Trophoblast cell (in vitro differentiated cells and primary cell): ENCODE results near the gene ARHGAP31.

Source experiments
- DNase-seq, 2 donors: peaks; one replicate each; pipeline ENCODE4 v3.0.0-alpha.2; 2016
- H2AFZ ChIP-seq: 2 replicates; pipeline ENCODE4 v1.6.1; 2013; ENCODE audit warnings: low read length, moderate library complexity, mild to moderate bottlenecking; ENCODE audit not compliant: insufficient read depth, poor library complexity
- H2AK5ac ChIP-seq: 2 replicates; pipeline ENCODE4 v1.6.1; 2013; ENCODE audit warnings: mild to moderate bottlenecking, low read length
- H2BK120ac ChIP-seq: 2 replicates; pipeline ENCODE4 v1.6.1; 2013; ENCODE audit warnings: low read length, mild to moderate bottlenecking, moderate library complexity; ENCODE audit not compliant: insufficient read depth, poor library complexity
- H2BK12ac ChIP-seq: 2 replicates; pipeline ENCODE4 v1.6.1; 2013; ENCODE audit warnings: mild to moderate bottlenecking, low read length, moderate library complexity
- H2BK5ac ChIP-seq: 2 replicates; pipeline ENCODE4 v1.6.1; 2013; ENCODE audit warnings: low read length, low read depth, moderate library complexity, mild to moderate bottlenecking; ENCODE audit not compliant: poor library complexity
- H3K14ac ChIP-seq: 2 replicates; pipeline ENCODE4 v1.6.1; 2013; ENCODE audit warnings: mild to moderate bottlenecking, low read length
- H3K18ac ChIP-seq: 2 replicates; pipeline ENCODE4 v1.6.1; 2013; ENCODE audit warnings: mild to moderate bottlenecking, low read length
- H3K23ac ChIP-seq: 2 replicates; pipeline ENCODE4 v1.6.1; 2013; ENCODE audit warnings: low read length
- H3K27ac ChIP-seq: 2 replicates; pipeline ENCODE4 v1.5.1; 2013; ENCODE audit warnings: low read depth, mild to moderate bottlenecking, inconsistent platforms, low read length, moderate library complexity
- H3K27me3 ChIP-seq: 2 replicates; pipeline ENCODE4 v1.6.1; 2013; ENCODE audit warnings: inconsistent platforms, mild to moderate bottlenecking, low read length, moderate library complexity; ENCODE audit not compliant: insufficient read depth
- H3K36me3 ChIP-seq, 2 experiments: 1 replicate in 1 of 2; 2 replicates in 1 of 2; pipeline ENCODE4 v1.6.1; 2013; ENCODE audit warnings: low read length in 2 of 2, mild to moderate bottlenecking in 2 of 2, moderate library complexity in 1 of 2; ENCODE audit not compliant: insufficient read depth in 2 of 2, control insufficient read depth in 1 of 2
- H3K4ac ChIP-seq: 2 replicates; pipeline ENCODE4 v1.6.1; 2013; ENCODE audit warnings: low read depth, mild to moderate bottlenecking, low read length, moderate library complexity
- H3K4me1 ChIP-seq, 2 experiments: 1 replicate in 1 of 2; 2 replicates in 1 of 2; pipeline ENCODE4 v1.6.1; 2013; ENCODE audit warnings: low read length in 2 of 2, mild to moderate bottlenecking in 2 of 2, moderate library complexity in 1 of 2; ENCODE audit not compliant: insufficient read depth in 2 of 2, control insufficient read depth in 1 of 2
- H3K4me2 ChIP-seq: 2 replicates; pipeline ENCODE4 v1.6.1; 2013; ENCODE audit warnings: inconsistent platforms, mild to moderate bottlenecking, low read length, moderate library complexity
- H3K4me3 ChIP-seq: 2 replicates; pipeline ENCODE4 v1.5.1; 2013; ENCODE audit warnings: mild to moderate bottlenecking, low read depth, low read length, inconsistent platforms
- H3K79me1 ChIP-seq: one replicate; pipeline ENCODE4 v1.6.1; 2013; ENCODE audit warnings: low read length
- H3K79me2 ChIP-seq: 2 replicates; pipeline ENCODE4 v1.6.1; 2013; ENCODE audit warnings: low read length, mild to moderate bottlenecking; ENCODE audit not compliant: control insufficient read depth, insufficient read depth, poor library complexity
- H3K9ac ChIP-seq: 2 replicates; pipeline ENCODE4 v1.6.1; 2013; ENCODE audit warnings: mild to moderate bottlenecking, low read length
- H3K9me3 ChIP-seq: 2 replicates; pipeline ENCODE4 v1.6.1; 2013; ENCODE audit warnings: low read depth, mild to moderate bottlenecking, control low read depth, inconsistent platforms, low read length; ENCODE audit not compliant: insufficient read depth
- H4K12ac ChIP-seq: 2 replicates; pipeline ENCODE4 v1.6.1; 2013; ENCODE audit warnings: low read depth, mild to moderate bottlenecking, low read length, moderate library complexity
- H4K8ac ChIP-seq: 2 replicates; pipeline ENCODE4 v1.6.1; 2013; ENCODE audit warnings: low read depth, mild to moderate bottlenecking, low read length, moderate library complexity
- H4K91ac ChIP-seq: one replicate; pipeline ENCODE4 v1.6.1; 2013; ENCODE audit warnings: low read depth, mild to moderate bottlenecking, low read length, moderate library complexity
- WGBS: extraction: QIAGEN DNeasy Blood & Tissue Kit; methylation state at CpG from one replicate; pipeline ENCODE4 v1.1.7; 2013; ENCODE audit warnings: missing lambda C conversion rate; ENCODE audit not compliant: insufficient read length, insufficient coverage; ENCODE audit errors: extremely low coverage; 5-methylcytosine and 5-hydroxymethylcytosine counted together

Gene ARHGAP31

GRCh38 chr3:119324899-119325298 lies 30.7 kb downstream of the ARHGAP31 start:
- Histone ChIP-seq H4K91ac (no peak overlapping the region), H3K18ac (no peak overlapping the region), H3K4me3 (no peak overlapping the region), H3K4me2 (no peak overlapping the region), H3K27me3 (no peaks in the 10 kb centered on the region), H2BK120ac (no peak overlapping the region), H3K23ac (no peak overlapping the region), H3K79me1 (peaks cover 20% of the 10 kb centered on the region), H2AFZ (no peak overlapping the region), H3K27ac (no peak overlapping the region), H2BK5ac (no peak overlapping the region), H3K4me1 (peaks cover 24% of the 10 kb centered on the region in 2 experiments), H3K9ac (no peak overlapping the region), H2AK5ac (no peak overlapping the region), H3K79me2 (peaks cover 15% of the 10 kb centered on the region), H4K8ac (no peak overlapping the region), H3K9me3 (no peaks in the 10 kb centered on the region), H4K12ac (no peak overlapping the region), H2BK12ac (no peak overlapping the region), H3K4ac (no peak overlapping the region), H3K14ac (no peak overlapping the region), H3K36me3 (peaks cover 2 to 5% of the 10 kb centered on the region in 2 experiments)
- DNase-seq, result no peak
- WGBS, result no CpG with 5 or more reads among the region's 2 CpGs

- Histone ChIP-seq H4K91ac (no peak overlapping the region), H4K8ac (no peak overlapping the region), H3K9me3 (no peaks in the 10 kb centered on the region), H3K23ac (no peak overlapping the region), H3K27me3 (no peaks in the 10 kb centered on the region), H4K12ac (no peak overlapping the region), H3K9ac (no peak overlapping the region), H2AFZ (no peak overlapping the region), H2AK5ac (no peak overlapping the region), H3K79me1 (peaks cover 20% of the 10 kb centered on the region), H2BK120ac (no peak overlapping the region), H2BK5ac (no peak overlapping the region), H3K27ac (no peak overlapping the region), H3K18ac (peak overlapping the region; percentile 44), H3K14ac (no peak overlapping the region), H3K4ac (no peak overlapping the region), H3K4me2 (no peak overlapping the region), H3K4me3 (no peak overlapping the region), H3K4me1 (peaks cover 25 to 27% of the 10 kb centered on the region in 2 experiments), H2BK12ac (no peak overlapping the region), H3K79me2 (peaks cover 15% of the 10 kb centered on the region), H3K36me3 (peaks cover 2 to 5% of the 10 kb centered on the region in 2 experiments)
- no peak for DNase-seq
- WGBS, result no CpG with 5 or more reads among the region's 13 CpGs
Measured at GRCh38 chr3:119326976-119327375, 32.8 kb downstream of the ARHGAP31 start.

GRCh38 chr3:119329551-119329950 lies 35.4 kb downstream of the ARHGAP31 start:
- Histone ChIP-seq H3K79me2 (peaks cover 2% of the 10 kb centered on the region), H3K9me3 (no peaks in the 10 kb centered on the region), H3K9ac (no peak overlapping the region), H3K23ac (no peak overlapping the region), H3K4me3 (no peak overlapping the region), H3K79me1 (no peaks in the 10 kb centered on the region), H4K91ac (no peak overlapping the region), H4K8ac (no peak overlapping the region), H4K12ac (no peak overlapping the region), H3K4me1 (peaks cover 14 to 22% of the 10 kb centered on the region in 2 experiments), H2BK120ac (no peak overlapping the region), H3K27ac (no peak overlapping the region), H3K36me3 (peaks cover 2 to 9% of the 10 kb centered on the region in 2 experiments), H3K27me3 (no peaks in the 10 kb centered on the region), H3K18ac (no peak overlapping the region), H2BK12ac (no peak overlapping the region), H2AFZ (no peak overlapping the region), H3K4me2 (no peak overlapping the region), H2BK5ac (no peak overlapping the region), H3K14ac (no peak overlapping the region), H2AK5ac (peak overlapping the region; percentile 41), H3K4ac (no peak overlapping the region)
- DNase-seq, result no peak
- no CpG with 5 or more reads among the region's 7 CpGs for WGBS

DNA sequence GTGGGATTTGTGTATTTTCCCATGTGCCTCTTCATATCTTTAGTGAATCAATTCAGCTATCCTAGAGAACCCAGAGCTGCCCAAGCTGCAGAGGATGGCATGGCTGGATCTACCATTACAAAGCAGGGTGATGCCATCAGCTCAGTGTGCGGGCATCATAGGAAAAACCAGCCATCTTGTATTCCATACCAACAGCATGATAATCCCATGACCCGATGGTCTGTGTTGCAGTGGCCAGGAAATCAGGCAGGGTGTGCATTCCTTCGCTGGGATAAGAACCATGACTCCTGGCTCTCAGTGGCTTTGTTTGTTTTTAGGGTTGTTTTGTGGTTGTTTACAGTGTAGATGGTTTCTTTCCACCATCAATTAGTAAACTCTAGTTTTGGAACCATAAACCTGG lies 36.0 kb downstream of the ARHGAP31 start:
- H3K14ac ChIP-seq, result no peak overlapping the region
- H4K8ac ChIP-seq, result no peak overlapping the region
- H3K4me2 ChIP-seq, result no peak overlapping the region
- no peak overlapping the region for H4K12ac ChIP-seq
- H2BK120ac ChIP-seq, result no peak overlapping the region
- no peak overlapping the region for H3K9ac ChIP-seq
- H3K27ac ChIP-seq, result no peak overlapping the region
- H2AFZ ChIP-seq, result no peak overlapping the region
- H3K79me2 ChIP-seq, result peaks cover 2% of the 10 kb centered on the region
- no peak overlapping the region for H2BK12ac ChIP-seq
- no peak for DNase-seq
- H2AK5ac ChIP-seq, result no peak overlapping the region
- H3K18ac ChIP-seq, result no peak overlapping the region
- H3K4ac ChIP-seq, result no peak overlapping the region
- H3K9me3 ChIP-seq, result no peaks in the 10 kb centered on the region
- H3K36me3 ChIP-seq, result peaks cover 2 to 9% of the 10 kb centered on the region in 2 experiments
- H2BK5ac ChIP-seq, result no peak overlapping the region
- peaks cover 14 to 22% of the 10 kb centered on the region in 2 experiments for H3K4me1 ChIP-seq
- H3K79me1 ChIP-seq, result no peaks in the 10 kb centered on the region
- H4K91ac ChIP-seq, result no peak overlapping the region
- no CpG with 5 or more reads among the region's 3 CpGs for WGBS
- H3K4me3 ChIP-seq, result no peak overlapping the region
- H3K23ac ChIP-seq, result no peak overlapping the region
- no peaks in the 10 kb centered on the region for H3K27me3 ChIP-seq
